Skin epidermis (tissue), 12 donors: ENCODE data around the gene SLC16A12.
"Not testable (repeated sequence)": the region's sequence is repeated elsewhere in the genome, so short reads cannot be mapped to it uniquely, and the experiment has no call there.

Source experiments
- H3K27ac ChIP-seq, 21 experiments: fragments of 200-600 bp; sonication (generic) in 11 of 21; one replicate each; pipeline ENCODE4 v1.5.0; 2020; ENCODE audit warnings: mild to moderate bottlenecking in 3 of 21, inconsistent platforms in 2 of 21, moderate library complexity in 2 of 21
- H3K4me3 ChIP-seq, 7 experiments: fragments of 200-600 bp; sonication (generic) in 2 of 7; one replicate each; pipeline ENCODE4 v1.5.0; 2020; ENCODE audit warnings: inconsistent platforms in 2 of 7, mild to moderate bottlenecking in 2 of 7, moderate library complexity in 1 of 7

SLC16A12 gene

GRCh38 chr10:89444819-89445218, 90.6 kb downstream of the SLC16A12 start:
- not testable (repeated sequence) for H3K4me3 ChIP-seq, H3K27ac ChIP-seq

GRCh38 chr10:89442289-89442688, 93.1 kb downstream of the SLC16A12 start:
- Histone ChIP-seq H3K4me3 (no peak overlapping the region), H3K27ac (no peak overlapping the region)

DNA sequence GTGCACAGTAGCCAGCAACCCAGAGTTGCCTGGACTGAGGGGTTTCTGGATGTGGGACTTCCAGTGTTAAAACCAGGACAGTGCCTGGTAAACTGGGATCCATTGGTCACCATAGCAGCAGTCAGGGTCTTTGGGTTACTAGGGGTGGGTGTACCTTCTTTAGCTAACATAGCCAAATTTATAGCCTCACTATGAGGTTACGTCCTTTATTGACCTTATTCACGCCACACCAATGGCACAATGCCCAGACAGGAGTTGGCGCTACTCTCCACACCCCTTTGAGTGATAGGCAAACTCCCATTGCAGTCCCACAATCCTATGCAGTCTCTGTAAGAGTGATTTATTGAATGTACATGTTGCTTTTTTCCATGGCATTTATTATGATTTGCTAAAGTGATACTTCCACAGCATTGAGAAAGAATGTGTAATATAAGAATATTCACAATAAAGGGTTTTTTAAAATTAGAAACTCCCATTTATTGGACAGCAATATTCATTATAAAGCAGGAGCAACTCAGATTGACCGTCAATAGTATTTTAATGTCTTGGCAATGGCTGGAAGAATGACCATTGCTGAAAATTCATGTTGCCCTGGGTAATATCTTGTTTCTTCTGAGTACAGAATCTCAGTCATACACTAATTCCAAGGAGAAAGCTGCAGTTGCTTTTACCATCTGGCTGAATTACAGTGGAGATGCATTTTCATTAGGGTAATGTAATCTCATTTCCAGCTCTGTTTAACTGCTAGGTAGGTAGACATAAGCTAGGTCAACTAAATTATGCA, 95.0 kb downstream of the SLC16A12 start:
- no peak overlapping the region for H3K4me3 ChIP-seq

GRCh38 chr10:89438525-89438924, 96.9 kb downstream of the SLC16A12 start:
- Histone ChIP-seq H3K4me3 (no peak overlapping the region), H3K27ac (no peak overlapping the region)

More for the DNA sequence above, 95.0 kb downstream of the SLC16A12 start:
- no peak overlapping the region for H3K27ac ChIP-seq

GRCh38 chr10:89431977-89432376, 103.4 kb downstream of the SLC16A12 start:
- H3K4me3 ChIP-seq: no peak overlapping the region
- no peak overlapping the region for H3K27ac ChIP-seq

DNA sequence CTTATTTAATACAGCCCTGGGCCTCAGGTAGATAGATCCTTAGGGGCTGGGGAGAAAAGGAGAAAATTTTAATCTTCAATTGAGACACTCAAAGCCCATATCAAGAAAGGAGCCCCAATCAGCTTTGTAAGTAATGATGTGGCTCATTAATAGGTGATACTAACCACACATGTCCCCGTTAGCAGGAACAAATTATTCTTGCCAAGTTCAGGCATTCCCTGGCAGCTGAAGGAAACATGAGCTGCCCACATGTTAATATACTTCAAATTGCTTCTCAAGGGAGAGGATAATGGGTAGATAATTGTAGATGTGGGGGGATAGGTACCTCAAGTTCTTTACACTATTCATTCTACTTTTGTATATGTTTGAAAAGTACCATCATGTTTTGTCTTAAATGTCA, 106.5 kb downstream of the SLC16A12 start:
- H3K4me3 ChIP-seq: no peak overlapping the region
- H3K27ac ChIP-seq: no peak overlapping the region

DNA sequence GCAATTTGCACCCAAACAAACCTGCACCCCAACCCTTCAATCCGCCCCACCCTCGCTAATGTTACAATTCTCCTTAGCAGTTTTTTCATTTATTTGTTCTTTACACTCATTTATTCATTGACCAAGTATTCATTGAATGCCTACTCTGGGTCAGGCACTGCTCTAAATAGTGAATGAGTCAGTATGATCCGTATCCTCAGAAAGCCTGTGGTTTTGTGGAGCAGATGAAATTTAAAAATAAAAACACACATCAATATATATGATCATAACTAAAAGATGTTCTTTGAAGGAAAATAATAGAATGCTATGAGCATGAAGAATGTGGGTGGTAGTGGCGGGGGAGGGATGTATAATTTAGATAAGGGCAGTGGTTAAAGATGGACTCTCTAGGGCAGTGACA, 107.8 kb downstream of the SLC16A12 start:
- Histone ChIP-seq H3K4me3 (no peak overlapping the region), H3K27ac (no peak overlapping the region)

DNA sequence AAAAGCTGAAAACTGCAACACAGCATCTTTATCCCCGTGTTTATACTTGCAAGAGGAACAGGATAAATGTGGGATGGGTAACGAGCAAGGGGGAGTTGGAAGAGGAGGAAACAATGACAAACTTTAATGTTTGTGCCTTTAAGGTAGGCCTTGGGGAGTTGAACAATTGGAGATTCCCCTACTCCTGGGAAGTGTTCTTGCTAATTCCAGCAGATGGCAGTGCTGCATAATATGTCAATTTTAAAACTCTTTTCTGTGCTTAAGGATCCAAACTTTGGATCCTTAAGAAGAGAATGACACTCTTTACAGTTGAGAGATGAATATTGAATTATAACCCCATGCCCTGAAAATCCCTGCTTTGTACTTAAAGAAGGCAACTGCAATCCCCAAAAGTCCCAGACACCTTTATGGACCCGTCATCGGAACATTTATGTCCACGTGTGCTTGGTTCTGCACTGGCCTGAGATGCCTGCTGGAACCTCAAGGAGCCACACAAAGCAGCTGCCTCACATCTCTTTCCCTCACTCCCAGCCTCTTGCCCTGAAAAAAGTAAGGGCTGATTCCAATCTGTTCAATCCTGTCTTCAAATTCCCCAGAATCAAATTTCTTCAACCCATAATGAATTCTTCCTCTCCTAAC, 109.0 kb downstream of the SLC16A12 start:
- Histone ChIP-seq H3K27ac (no peak overlapping the region), H3K4me3 (no peak overlapping the region)

DNA sequence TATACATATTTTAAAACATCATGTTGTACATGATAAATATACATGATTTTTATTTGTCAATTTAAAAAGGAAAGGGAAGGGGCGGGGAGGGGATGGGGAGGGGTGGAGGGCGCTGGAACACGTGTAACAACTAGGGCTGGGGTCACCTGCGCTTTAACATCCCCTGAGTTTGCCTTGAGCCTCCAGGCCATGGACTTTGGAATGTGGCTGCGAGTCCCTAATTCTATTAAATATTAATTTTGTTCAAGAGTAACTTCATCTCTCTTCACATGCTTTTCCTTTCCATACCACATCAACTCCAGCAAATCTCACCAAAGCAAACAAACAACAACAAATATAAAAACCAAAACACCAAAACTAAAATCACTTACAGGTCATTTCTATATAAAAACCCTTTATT, 110.4 kb downstream of the SLC16A12 start:
- no peak overlapping the region for H3K4me3 ChIP-seq
- H3K27ac ChIP-seq: no peak overlapping the region

- no peak overlapping the region for H3K4me3 ChIP-seq
- H3K27ac ChIP-seq: no peak overlapping the region
Measured at GRCh38 chr10:89421018-89421476, 114.3 kb downstream of the SLC16A12 start.

GRCh38 chr10:89419548-89419947, 115.8 kb downstream of the SLC16A12 start:
- no peak overlapping the region for H3K4me3 ChIP-seq
- H3K27ac ChIP-seq: no peak overlapping the region

GRCh38 chr10:89416465-89416864, 118.9 kb downstream of the SLC16A12 start:
- peak overlapping the region in 1 of 21 experiments; percentile 21 for H3K27ac ChIP-seq
- H3K4me3 ChIP-seq: no peak overlapping the region

DNA sequence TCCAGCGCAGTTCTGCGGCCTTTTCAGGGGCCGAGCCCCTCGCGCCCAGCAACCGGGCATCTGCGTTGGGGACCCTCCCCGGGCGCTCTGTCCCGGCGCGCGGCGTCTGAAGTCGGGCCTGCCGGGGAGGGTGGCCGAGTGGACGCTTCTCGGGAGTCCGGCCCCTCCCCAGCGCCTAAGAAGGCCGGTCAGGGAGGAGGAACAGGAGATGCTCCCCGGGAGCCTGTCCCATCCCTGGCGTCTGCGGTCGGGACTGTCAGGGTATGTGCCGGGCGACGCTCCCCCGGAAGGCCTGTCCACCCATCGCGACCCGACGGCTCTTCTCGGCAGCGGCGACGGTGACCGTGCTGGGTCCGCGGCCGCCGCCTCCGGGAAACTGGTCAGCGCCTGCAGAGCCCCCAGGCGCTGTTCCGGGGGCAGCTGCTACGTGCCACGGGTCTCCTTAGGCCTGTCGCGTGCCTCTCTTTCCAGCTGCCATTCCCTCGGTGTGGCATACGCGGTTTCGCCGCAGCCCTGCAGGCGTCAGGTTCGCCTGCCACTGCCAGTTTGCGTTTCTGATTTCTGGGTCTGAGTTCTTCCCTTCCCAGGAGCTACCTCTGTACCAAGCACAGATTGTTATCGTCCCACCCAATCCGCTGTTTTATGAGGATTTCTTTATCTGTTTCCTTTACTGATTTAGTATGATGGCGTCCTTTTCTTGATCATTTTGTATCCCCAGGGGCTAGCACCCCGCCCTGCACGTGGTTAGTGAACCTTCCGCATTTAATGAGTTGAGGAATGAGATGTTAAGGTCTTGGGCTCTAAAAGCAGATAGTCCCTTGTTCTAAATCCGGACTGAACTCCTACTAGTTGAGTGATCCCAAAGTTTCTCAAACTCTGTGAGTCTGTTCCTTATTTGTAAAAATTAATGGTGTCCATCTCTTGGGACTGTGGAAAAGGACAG, 120.2 kb downstream of the SLC16A12 start:
- Histone ChIP-seq H3K27ac (peak overlapping the region; percentile 77 to 97 (median 92)), H3K4me3 (peak overlapping the region; percentile 55 to 85 (median 76))

DNA sequence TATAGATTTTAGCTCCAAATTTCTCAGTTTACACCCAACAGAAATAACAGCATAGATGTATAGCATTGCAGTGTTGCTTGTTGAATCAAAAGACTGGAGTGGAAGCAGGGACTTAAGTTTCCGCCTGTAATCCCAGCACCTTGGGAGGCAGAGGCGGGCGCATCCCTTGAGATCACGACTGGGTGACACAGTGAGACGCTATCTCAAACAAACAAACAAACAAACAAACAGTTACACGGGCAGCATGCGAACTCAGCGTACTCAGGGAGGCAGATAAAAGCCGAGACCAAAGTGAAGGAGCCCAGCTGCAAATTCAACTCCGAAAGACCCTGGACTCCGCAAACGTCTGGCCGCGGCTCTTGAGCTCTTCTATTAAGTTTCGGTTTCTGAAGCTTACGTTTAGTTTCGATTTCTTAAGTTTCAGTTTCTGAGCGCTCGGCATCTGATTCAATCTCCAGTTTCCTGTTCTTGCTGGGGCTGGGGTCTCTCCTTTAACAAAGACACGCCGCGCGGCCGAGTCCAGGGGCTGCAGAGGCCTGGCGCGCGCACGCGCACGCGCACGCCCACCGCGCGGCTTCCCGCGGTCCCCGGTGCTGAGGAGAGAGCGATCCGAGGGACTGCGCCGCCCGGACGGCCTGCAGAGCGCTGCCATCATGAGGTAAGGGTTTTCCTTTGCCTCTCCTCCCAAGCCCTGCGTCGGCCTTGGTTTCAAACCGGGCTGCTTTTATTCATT, 121.1 kb downstream of the SLC16A12 start, which contains the start of gene IFIT5:
Gene IFIT5 (plus strand): TSS at position 423 of the 733 bp plus-strand sequence. CDS start 231 bp downstream, at position 654.
- peak within 1 kb of the TSS; percentile 77 to 97 (median 92) for H3K27ac ChIP-seq
- peak within 1 kb of the TSS; percentile 55 to 85 (median 76) for H3K4me3 ChIP-seq

DNA sequence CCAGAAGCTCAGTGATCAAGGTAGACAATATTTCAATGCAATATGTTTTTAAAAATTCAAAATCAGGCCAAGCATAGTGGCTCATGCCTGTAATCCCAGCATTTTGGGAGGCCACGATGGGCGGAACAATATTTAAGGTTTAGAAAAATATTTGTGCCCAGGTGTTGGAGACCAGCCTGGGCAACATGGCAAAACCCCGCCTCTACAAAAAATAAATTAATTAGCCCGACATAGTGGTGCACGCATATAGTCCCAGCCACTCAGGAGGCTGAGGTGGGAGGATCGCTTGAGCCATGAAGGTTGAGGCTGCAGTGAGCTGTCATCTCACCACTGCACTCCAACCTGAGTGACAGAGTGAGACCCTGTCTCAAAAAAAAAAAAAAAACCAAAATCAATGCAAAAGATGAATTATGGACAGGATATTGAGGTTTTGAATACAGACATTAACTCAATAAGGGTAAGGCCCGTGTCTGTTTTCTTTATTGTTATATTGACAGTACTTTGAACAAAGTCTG, 121.9 kb downstream of the SLC16A12 start:
- Histone ChIP-seq H3K4me3 (peak overlapping the region in 5 of 7 experiments; percentile 55 to 85 (median 80)), H3K27ac (peak overlapping the region in 19 of 21 experiments; percentile 77 to 97 (median 92))

- H3K27ac ChIP-seq, H3K4me3 ChIP-seq: not testable (repeated sequence)
Measured at GRCh38 chr10:89412276-89412675, 123.1 kb downstream of the SLC16A12 start.

- H3K27ac ChIP-seq, H3K4me3 ChIP-seq: not testable (repeated sequence)
Measured at GRCh38 chr10:89411135-89411534, 124.3 kb downstream of the SLC16A12 start.

- H3K27ac ChIP-seq, H3K4me3 ChIP-seq: not testable (repeated sequence)
Measured at GRCh38 chr10:89410551-89410950, 124.8 kb downstream of the SLC16A12 start.

DNA sequence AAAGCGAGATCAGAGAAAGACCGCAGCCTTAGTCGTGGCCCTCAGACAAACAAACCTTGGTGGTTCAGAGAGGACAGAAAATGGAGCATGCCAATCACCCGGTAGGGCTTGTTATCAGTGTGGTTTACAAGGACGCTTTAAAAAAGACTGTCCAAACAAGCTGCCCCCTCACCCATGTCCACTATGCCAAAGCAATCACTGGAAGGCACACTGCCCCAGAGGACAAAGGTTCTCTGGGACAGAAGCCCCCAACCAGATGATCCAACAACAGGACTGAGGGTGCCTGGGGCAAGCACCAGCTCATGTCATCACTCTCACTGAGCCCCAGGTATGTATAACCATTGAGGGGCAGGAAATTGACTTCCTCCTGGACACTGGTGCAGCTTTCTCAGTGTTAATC, 126.1 kb downstream of the SLC16A12 start:
- H3K27ac ChIP-seq, H3K4me3 ChIP-seq: not testable (repeated sequence)
